Type B pancreatic cell (in vitro differentiated cells): Measurements from ENCODE around the gene NHLRC4. TPM values are rescaled to one million over a fixed set of nuclear protein-coding genes. Genes with fewer than 3 reads are reported as not detected.
A peak's percentile ranks its signal among the peaks of the same experiment; 100 is the strongest.

Experiments used
- DNase-seq: peaks from one replicate; pipeline ENCODE4 v3.0.0; 2021; ENCODE audit warnings: mixed read lengths; ENCODE audit not compliant: unreplicated experiment; ENCODE audit errors: extremely low spot score
- H3K27ac Mint-ChIP-seq: 2 replicates; pipeline ENCODE4 v1.8.0; 2021; ENCODE audit warnings: mild to moderate bottlenecking, mixed read lengths
- H3K27me3 Mint-ChIP-seq: 2 replicates; pipeline ENCODE4 v1.8.0; 2021; ENCODE audit warnings: mixed read lengths
- H3K36me3 Mint-ChIP-seq: 2 replicates; pipeline ENCODE4 v1.8.0; 2021; ENCODE audit warnings: mixed read lengths
- H3K4me1 Mint-ChIP-seq: one replicate; pipeline ENCODE4 v1.8.0; 2021; ENCODE audit warnings: mixed read lengths; ENCODE audit not compliant: unreplicated experiment
- H3K4me3 Mint-ChIP-seq: 2 replicates; pipeline ENCODE4 v1.8.0; 2021; ENCODE audit warnings: mild to moderate bottlenecking, mixed read lengths
- H3K9me3 Mint-ChIP-seq: 2 replicates; pipeline ENCODE4 v1.8.0; 2021; ENCODE audit warnings: mixed read lengths
- total RNA-seq: library from RNA; stranded (reverse); gene quantifications from 2 replicates; pipeline ENCODE4 v1.2.1, GENCODE V29; 2021; ENCODE audit warnings: low replicate concordance
- TF ChIP-seq, protein P1 (sequence below): fragments of 200-600 bp; sonication (generic); conservative IDR thresholded peaks from 2 replicates; pipeline ENCODE4 v1.5.0; 2021; ENCODE audit warnings: antibody characterized with exemption, mild to moderate bottlenecking

NHLRC4 gene
- total RNA-seq, 1 donor from 2014 or later, result 1.4 TPM

DNA sequence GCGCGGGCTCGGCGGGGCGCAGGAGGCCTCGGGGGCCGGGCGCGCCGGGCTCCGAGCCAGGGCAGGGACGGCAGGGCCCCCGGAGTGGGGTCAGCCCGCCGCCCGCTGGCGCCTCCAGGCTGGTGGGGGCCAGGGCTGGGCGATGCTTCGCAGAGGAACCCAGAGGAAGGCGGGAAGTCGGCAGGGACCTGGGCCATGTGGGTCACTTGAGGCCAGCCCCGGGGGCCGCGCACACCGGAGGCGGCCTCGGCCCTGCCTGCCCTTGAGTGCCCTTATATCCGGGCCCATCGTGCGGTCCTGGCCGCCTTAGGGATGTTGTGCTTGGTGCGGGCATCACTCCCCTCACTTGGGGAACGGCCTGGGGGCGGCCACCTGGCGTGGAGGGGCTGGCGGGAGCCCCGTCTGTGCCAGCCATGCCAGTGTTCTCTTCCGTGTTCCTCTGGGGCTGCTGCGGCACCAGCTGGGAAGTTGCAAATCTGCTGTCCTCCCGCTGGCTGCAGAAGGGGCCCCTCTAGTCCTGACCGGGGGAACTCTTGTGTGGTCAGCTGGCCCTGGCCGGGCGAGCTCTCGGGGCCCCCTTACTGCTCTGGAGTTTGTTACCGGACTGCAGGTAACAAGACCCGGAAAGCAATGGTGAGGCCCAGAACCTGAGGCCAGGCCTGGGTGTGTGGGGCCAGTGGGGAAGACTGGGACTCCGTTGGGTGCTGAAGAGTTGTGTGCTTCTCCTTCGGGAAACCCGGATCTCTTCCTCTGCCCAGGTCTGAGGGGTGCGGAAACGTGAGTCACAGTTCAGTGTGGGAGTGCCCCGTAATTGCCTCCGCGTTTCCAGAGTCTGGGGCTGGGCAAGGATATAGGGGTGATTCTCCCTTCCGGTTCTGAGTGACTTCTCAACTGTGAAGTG lies 38.4 kb upstream of the NHLRC4 start:
- Mint-ChIP-seq H3K36me3 (no peaks in the 10 kb centered on the region), H3K27ac (peak overlapping the region; percentile 90), H3K27me3 (no peaks in the 10 kb centered on the region), H3K4me3 (peak overlapping the region; percentile 90), H3K9me3 (no peaks in the 10 kb centered on the region), H3K4me1 (peaks cover 4% of the 10 kb centered on the region)
- no peak for DNase-seq
- TF ChIP-seq, protein P1, sequence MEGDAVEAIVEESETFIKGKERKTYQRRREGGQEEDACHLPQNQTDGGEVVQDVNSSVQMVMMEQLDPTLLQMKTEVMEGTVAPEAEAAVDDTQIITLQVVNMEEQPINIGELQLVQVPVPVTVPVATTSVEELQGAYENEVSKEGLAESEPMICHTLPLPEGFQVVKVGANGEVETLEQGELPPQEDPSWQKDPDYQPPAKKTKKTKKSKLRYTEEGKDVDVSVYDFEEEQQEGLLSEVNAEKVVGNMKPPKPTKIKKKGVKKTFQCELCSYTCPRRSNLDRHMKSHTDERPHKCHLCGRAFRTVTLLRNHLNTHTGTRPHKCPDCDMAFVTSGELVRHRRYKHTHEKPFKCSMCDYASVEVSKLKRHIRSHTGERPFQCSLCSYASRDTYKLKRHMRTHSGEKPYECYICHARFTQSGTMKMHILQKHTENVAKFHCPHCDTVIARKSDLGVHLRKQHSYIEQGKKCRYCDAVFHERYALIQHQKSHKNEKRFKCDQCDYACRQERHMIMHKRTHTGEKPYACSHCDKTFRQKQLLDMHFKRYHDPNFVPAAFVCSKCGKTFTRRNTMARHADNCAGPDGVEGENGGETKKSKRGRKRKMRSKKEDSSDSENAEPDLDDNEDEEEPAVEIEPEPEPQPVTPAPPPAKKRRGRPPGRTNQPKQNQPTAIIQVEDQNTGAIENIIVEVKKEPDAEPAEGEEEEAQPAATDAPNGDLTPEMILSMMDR, result no peak

DNA sequence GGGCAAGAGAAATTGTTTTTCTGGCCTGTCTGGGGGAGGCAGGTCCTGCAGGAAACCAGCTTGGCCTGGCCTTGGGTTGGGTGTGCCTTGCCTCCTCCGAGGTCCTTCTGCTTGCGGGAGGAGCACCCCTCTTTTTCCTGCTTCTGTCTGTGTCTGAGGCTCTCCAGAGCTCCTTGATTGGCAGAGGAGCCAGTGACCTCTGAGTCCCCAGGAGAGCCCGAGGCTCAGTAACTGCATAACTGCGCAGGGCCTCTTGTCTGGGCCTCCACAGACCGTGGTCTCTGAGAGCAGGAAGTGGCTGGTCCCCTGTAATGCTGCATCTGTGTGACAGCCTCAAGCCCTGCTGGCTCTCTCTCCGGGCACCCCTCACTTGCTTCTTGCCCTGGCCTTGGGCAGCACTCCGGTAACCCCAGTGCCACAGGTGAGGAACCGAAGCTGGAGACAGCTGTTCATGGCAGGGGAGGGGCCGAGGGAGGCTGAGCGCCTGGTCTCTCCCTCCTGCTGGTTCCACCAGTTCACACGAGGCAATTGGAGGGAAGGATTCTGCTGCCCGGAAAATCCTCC lies 37.7 kb upstream of the NHLRC4 start:
- TF ChIP-seq, protein P1, result no peak
- peak overlapping the region; percentile 90 for H3K27ac Mint-ChIP-seq
- H3K4me3 Mint-ChIP-seq, result peak overlapping the region; percentile 90
- no peak for DNase-seq
- peaks cover 4% of the 10 kb centered on the region for H3K4me1 Mint-ChIP-seq
- H3K36me3 Mint-ChIP-seq, result no peaks in the 10 kb centered on the region
- H3K9me3 Mint-ChIP-seq, result no peaks in the 10 kb centered on the region
- no peaks in the 10 kb centered on the region for H3K27me3 Mint-ChIP-seq

DNA sequence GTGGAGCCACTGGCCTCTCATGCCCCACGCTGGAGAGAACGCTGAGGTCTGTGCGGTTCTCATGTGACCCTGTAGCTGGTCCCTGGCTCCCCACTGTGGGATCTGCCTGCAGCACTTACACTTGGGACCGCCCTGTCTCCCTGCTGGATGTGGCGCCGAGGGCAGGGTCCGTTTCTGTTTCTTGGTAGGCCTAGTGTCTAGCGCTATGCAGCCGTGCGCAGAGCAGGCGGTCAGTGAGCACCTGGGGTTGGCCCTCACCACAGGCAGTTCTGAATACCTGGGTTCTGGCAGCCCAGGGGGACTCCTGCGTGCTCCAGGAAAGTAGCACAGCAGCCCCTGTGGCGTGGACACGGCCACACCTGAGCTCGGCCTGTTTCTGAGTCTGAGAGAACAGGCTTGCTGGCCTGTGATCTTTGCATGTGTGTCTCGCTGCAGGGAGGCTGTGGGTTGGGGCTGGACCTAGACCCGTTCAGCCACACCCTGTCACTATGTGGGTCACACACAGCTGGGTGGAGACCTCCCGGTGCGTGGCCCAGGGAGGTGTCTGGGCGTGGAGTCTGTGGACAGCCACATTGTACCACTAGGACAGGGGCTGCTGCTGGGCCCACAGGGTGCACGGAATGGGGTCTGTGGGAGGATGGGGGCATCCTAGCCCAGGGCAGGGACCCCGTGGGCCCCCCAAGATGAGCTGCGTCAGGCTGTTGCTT lies 36.5 kb upstream of the NHLRC4 start:
- Mint-ChIP-seq H3K27ac (no peak overlapping the region), H3K4me1 (peaks cover 4% of the 10 kb centered on the region), H3K9me3 (no peaks in the 10 kb centered on the region), H3K4me3 (peak overlapping the region; percentile 90), H3K27me3 (no peaks in the 10 kb centered on the region), H3K36me3 (no peaks in the 10 kb centered on the region)
- no peak for DNase-seq
- TF ChIP-seq, protein P1, result no peak

DNA sequence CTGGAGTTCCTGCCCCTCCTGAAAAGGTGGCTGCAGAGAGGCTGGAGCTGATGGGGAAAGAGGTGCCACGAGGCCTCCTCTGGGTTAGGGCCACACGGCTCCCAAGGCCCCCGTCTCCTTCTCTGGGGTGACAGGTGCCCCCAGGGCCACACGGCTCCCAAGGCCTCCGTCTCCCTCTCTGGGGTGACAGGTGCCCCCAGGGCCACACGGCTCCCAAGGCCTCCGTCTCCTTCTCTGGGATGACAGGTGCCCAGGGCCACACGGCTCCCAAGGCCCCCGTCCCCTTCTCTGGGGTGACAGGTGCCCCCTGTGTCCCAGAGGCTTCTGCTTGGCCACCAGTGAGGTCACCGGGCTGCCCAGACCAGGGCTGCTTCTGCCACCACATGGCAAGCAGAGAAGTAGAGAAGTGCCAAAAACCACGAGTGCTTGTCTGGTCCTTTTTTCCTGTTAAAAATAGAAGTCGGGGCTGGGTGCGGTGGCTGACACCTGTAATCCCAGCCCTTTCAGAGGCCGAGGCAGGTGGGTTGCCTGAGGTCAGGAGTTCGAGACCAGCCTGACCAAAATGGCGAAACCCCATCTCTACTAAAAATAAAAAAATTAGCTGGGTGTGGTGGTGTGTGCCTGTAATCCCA lies 35.2 kb upstream of the NHLRC4 start:
- TF ChIP-seq, protein P1, result no peak
- Mint-ChIP-seq H3K9me3 (no peaks in the 10 kb centered on the region), H3K27ac (no peak overlapping the region), H3K4me1 (peaks cover 1% of the 10 kb centered on the region), H3K27me3 (no peaks in the 10 kb centered on the region), H3K36me3 (no peaks in the 10 kb centered on the region), H3K4me3 (no peak overlapping the region)
- DNase-seq, result no peak

DNA sequence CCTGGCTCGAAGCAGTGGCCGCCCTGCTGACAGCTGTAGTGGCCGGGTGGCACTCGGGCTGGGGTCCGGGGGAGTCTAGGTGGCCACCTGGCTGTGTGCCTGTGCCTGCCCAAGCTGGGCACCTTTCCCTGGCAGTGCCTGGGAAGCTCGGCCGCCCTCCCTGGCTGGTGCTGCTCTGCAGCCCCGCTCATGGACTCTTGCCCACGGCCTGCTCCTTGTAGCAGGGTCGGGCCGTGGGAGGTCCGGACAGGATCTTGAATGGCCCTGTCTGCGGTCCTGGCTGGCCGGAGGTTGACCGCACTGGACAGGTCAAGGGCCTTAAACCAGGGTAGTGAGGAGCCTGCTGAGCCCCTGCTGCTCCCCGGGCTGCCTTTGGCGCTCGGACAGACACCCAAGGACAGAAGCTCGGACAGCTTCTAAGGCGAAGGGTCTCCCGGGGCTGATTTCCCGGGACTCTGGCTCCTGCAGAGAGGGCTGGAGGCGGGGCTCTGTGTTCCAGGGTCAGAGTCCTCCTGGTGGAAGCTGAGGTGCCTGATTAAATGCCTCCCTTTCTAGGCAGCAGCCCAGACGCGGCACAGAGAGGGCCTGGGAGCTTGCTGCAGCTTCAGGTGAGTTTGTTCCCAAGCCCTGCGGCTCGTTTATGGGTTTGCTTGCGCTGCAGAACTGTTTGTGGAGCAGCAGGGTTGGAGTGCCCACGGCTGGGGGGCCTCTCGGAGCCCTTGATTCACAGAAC lies 33.2 kb upstream of the NHLRC4 start:
- Mint-ChIP-seq H3K27me3 (no peaks in the 10 kb centered on the region), H3K27ac (peak overlapping the region; percentile 70), H3K4me1 (no peaks in the 10 kb centered on the region), H3K36me3 (no peaks in the 10 kb centered on the region), H3K4me3 (no peak overlapping the region), H3K9me3 (no peaks in the 10 kb centered on the region)
- TF ChIP-seq, protein P1, result no peak
- DNase-seq, result no peak
